Activated CD8-positive, alpha-beta memory T cell treated with anti-CD3 and anti-CD28 coated beads, Interleukin-2, amount 10 ng/mL, durations not matched to agents 7 days and 5 days (primary cell): ENCODE measurements around the gene GOLPH3L. TPM values are rescaled to one million over a fixed set of nuclear protein-coding genes. Genes with fewer than 3 reads are reported as not detected.
"Not testable (repeated sequence)": the region's sequence is repeated elsewhere in the genome, so short reads cannot be mapped to it uniquely, and the experiment has no call there.

Experiments used
- ATAC-seq: fragments of 150-1000 bp; cut with Tn5 transposase; one replicate; pipeline ENCODE4 v1.10.0; 2021; ENCODE audit warnings: moderate library complexity
- CTCF ChIA-PET: fragments of 350-600 bp; sonication (Branson Sonifier 250); formaldehyde crosslinking; loops from one replicate; lab custom pipeline; 2021; ENCODE audit warnings: antibody characterized with exemption; lab: Charles Lee
- DNase-seq: peaks from one replicate; pipeline ENCODE4 v3.0.0-alpha.2; 2020
- H3K27ac Mint-ChIP-seq: one replicate; pipeline ENCODE4 v1.8.0; 2021; ENCODE audit warnings: mild to moderate bottlenecking, mixed read lengths
- H3K27me3 Mint-ChIP-seq: one replicate; pipeline ENCODE4 v1.8.0; 2021; ENCODE audit warnings: mixed read lengths
- H3K36me3 Mint-ChIP-seq: one replicate; pipeline ENCODE4 v1.8.0; 2021; ENCODE audit warnings: mild to moderate bottlenecking, mixed read lengths
- H3K4me1 Mint-ChIP-seq: one replicate; pipeline ENCODE4 v1.8.0; 2021; ENCODE audit warnings: mixed read lengths
- H3K4me3 Mint-ChIP-seq: one replicate; pipeline ENCODE4 v1.8.0; 2021; ENCODE audit warnings: mild to moderate bottlenecking, moderate library complexity, mixed read lengths
- H3K9me3 Mint-ChIP-seq: one replicate; pipeline ENCODE4 v1.8.0; 2022; ENCODE audit warnings: low read depth, mixed read lengths
- total RNA-seq, 2 experiments: library from RNA; stranded (reverse); gene quantifications; one replicate each; pipeline ENCODE4 v1.2.3, GENCODE V29; 2021

GOLPH3L gene
- total RNA-seq, 2 experiments from 2014 or later = 20.7 to 22.6 TPM

DNA sequence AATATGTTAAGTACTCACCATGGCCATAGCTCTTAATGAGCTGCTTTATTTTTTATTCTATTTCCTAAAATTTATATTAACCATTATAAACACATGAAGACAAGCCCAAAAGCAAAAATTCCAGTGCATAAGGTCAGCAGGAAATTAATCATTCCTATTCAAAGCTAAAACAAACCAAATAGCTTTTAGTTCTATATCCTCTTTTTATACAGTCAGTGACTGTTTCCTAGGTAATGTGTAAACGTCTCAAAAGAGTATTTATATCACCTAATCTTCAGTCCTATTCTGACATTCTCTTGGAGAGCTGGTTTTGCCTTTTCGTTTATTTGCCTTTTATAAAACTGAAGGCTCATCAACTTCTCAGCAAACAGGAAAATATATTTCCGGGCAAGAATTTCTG, 4.2 kb downstream of the GOLPH3L start:
- H3K27me3 Mint-ChIP-seq = no peaks in the 10 kb centered on the region
- H3K27ac Mint-ChIP-seq = no peak overlapping the region
- CTCF ChIA-PET = interaction anchor here (0.7 to 2.0 kb wide), 3 partner anchors 9 to 25 kb away, joined by 3 to 5 read pairs (median 3); no protein-coding TSS in a partner anchor
- H3K9me3 Mint-ChIP-seq = no peaks in the 10 kb centered on the region
- DNase-seq (no peak), ATAC-seq (no peak)
- H3K4me1 Mint-ChIP-seq = peaks cover 24% of the 10 kb centered on the region
- no peak overlapping the region for H3K4me3 Mint-ChIP-seq
- peaks cover 25% of the 10 kb centered on the region for H3K36me3 Mint-ChIP-seq

DNA sequence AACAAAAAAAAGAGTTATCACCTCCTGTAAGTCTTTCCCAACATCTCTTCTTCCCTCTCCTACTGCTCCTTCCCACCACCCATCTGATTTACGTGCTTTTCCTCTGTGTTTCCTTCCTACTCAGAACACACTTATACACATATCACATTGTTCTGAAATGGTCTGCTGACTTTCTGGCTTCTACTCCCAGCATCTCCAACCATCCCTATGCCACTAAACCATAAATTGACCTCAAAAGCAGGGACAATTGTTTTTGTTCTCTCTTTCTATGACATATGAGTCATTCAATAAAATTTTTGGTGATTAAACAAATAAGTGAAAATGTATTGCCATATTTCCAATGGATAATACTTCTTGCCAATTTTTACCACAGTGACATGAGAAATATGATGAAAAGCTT, 8.2 kb downstream of the GOLPH3L start:
- Mint-ChIP-seq H3K27ac (no peak overlapping the region), H3K36me3 (peaks cover 18% of the 10 kb centered on the region), H3K27me3 (no peaks in the 10 kb centered on the region), H3K4me3 (no peak overlapping the region), H3K9me3 (no peaks in the 10 kb centered on the region), H3K4me1 (peaks cover 14% of the 10 kb centered on the region)
- ATAC-seq (no peak), DNase-seq (no peak)
- CTCF ChIA-PET = interaction anchor here (1.4 to 1.5 kb wide), 2 partner anchors 35 to 128 kb away, joined by 3 to 4 read pairs; no protein-coding TSS in a partner anchor

DNA sequence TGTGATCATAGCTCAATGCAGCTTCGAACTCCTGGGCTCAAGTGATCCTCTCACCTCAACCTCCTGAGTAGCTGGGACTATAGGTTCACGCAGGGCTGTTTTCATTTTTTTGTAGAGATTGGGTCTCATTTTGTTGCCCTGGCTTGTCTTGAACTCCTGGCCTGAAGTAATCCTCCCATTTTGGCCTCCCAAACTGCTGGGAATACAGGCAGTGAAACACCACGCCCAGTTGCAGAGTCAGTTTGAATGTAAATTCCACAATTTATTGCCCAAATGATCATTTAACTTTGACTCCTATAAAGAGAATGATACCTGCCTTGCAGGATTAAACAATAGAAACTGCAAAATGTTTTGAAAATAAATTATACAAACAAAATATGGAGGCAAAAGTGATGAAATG, 10.7 kb downstream of the GOLPH3L start:
- Mint-ChIP-seq H3K4me1 (peaks cover 16% of the 10 kb centered on the region), H3K4me3 (no peak overlapping the region), H3K27me3 (no peaks in the 10 kb centered on the region), H3K27ac (no peak overlapping the region), H3K36me3 (peaks cover 18% of the 10 kb centered on the region), H3K9me3 (no peaks in the 10 kb centered on the region)
- ATAC-seq = no peak
- CTCF ChIA-PET = no interaction called here
- DNase-seq = no peak

DNA sequence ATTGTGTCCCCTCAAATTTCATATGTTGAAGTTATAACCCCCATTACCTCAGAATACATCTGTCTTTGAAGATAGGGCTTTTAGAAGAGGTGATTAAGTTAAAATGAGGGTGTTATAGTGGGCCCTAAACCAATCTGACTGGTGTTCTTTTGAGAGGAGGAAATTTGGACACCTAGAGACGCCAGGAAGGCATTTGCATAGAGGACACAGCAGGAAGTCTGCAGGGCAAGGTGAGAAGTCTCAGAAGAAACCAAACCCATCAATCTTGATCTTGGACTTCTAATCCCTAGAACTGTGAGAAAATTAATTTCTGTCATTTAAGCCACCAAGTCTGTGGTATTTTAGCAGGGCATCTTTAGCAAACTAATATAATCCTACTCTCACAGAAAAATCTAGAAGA, 13.0 kb downstream of the GOLPH3L start:
- CTCF ChIA-PET = interaction anchor here (1.3 to 1.6 kb wide), 3 partner anchors 9 to 19 kb away, joined by 3 to 8 read pairs (median 4); partner anchors contain the start of gene GOLPH3L
- H3K4me1 Mint-ChIP-seq = peaks cover 18% of the 10 kb centered on the region
- H3K27ac Mint-ChIP-seq = peak overlapping the region; percentile 30
- H3K4me3 Mint-ChIP-seq = no peak overlapping the region
- DNase-seq (no peak), ATAC-seq (peak; percentile 39)
- H3K9me3 Mint-ChIP-seq = no peaks in the 10 kb centered on the region
- H3K36me3 Mint-ChIP-seq = peaks cover 16% of the 10 kb centered on the region
- H3K27me3 Mint-ChIP-seq = no peaks in the 10 kb centered on the region

DNA sequence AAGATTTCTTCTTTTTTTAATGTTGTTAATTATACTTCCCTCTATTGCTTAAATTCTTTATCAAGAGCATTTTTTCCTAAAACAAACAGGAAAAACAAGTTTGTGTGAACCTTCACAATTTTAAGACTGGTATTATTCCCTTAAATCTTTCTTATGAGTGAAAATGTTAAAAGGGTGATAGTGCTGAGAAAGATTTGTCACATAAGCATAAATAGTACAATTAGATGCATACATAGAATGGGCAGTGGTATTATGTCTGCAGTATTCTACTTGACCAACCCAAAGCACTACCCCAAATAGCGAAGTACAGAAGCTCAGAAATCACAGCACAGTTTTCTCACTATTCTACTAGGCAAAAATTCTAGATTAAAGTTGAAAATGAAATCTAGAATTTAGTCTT, 18.0 kb downstream of the GOLPH3L start:
- Mint-ChIP-seq H3K4me3 (no peak overlapping the region), H3K36me3 (peaks cover 16% of the 10 kb centered on the region), H3K9me3 (no peaks in the 10 kb centered on the region), H3K27ac (no peak overlapping the region), H3K4me1 (peaks cover 14% of the 10 kb centered on the region), H3K27me3 (no peaks in the 10 kb centered on the region)
- ATAC-seq (no peak), DNase-seq (no peak)
- CTCF ChIA-PET = no interaction called here

DNA sequence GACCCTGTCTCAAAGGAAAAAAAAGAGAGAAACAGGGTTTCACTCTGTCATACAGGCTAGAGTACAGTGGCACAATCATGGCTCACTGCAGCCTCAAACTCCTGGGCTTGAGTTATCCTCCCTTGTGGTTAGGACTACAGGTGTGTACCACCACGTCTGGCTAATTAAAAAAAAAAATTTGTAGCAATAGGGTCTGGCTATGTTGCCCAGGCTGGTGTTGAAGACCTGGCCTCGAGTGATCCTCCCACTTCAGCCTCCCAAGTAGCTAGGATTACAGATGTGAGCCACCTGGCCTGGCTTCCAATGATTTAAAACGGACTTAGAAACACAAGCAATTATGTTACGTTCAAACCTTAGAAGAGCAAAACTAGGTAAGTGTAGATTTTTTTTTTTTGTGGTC, 22.1 kb downstream of the GOLPH3L start:
- Mint-ChIP-seq H3K36me3 (peaks cover 5% of the 10 kb centered on the region), H3K27me3 (no peaks in the 10 kb centered on the region), H3K27ac (no peak overlapping the region), H3K4me1 (peaks cover 4% of the 10 kb centered on the region), H3K9me3 (no peaks in the 10 kb centered on the region), H3K4me3 (no peak overlapping the region)
- CTCF ChIA-PET = no interaction called here
- ATAC-seq = no peak
- DNase-seq = no peak

DNA sequence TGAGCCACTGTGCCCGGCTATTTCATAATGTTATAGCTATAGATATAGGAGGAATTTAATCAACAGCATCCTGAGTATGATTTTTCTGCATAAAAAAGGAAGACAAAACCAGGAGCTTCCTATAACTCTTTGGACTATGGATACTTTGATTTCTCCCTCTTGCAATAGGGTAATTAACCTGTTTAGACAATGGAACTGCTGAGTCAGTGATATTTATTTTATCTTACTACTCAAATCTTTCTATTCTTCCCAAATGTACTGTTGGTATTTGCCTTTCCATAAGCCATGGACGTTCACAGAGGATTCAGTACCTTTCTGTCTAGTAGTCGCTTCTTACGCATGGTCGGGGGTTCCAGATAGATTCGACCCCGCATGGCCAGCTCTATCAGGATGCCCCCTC, 33.6 kb downstream of the GOLPH3L start:
- Mint-ChIP-seq H3K27ac (no peak overlapping the region), H3K27me3 (no peaks in the 10 kb centered on the region), H3K4me1 (no peaks in the 10 kb centered on the region), H3K36me3 (peaks cover 29% of the 10 kb centered on the region), H3K4me3 (no peak overlapping the region), H3K9me3 (no peaks in the 10 kb centered on the region)
- no peak for ATAC-seq
- DNase-seq = no peak
- CTCF ChIA-PET = no interaction called here

DNA sequence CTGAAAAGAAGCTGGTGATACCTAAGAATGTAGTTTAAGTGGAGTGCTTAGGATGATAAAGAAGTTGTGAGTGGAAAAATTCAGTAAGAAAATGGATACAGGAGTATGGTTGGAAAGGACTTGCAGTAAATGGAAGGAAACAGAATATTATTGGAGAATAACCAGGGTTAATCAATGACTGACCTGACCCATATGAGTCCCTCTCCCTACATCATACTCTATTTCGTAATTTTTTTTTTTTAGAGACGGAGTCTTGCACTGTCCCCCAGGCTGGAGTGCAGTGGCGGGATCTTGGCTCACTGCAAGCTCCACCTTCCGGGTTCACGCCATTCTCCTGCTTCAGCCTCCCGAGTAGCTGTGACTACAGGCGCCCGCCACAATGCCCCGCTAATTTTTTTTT, 34.1 kb downstream of the GOLPH3L start:
- ATAC-seq (no peak), DNase-seq (no peak)
- CTCF ChIA-PET = no interaction called here
- Mint-ChIP-seq H3K9me3 (no peaks in the 10 kb centered on the region), H3K4me1 (no peaks in the 10 kb centered on the region), H3K27ac (no peak overlapping the region), H3K27me3 (no peaks in the 10 kb centered on the region), H3K36me3 (peaks cover 29% of the 10 kb centered on the region), H3K4me3 (no peak overlapping the region)

DNA sequence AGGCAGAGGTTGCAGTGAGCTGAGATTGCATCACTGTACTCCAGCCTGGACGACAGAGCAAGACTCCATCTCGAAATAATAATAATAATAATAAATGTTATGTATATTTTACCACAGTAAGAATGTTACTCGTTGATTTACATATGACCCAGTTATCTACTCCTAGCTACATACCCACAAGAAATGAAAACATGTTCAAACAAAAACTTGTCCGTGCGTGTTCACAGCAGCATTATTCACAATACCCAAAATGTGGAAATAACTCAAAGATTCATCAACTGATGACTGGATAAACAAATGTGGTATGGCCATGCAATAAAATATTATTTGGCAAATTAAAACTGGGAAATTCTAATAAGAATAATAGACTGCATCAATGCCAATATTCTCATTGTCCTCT, 35.8 kb downstream of the GOLPH3L start:
- DNase-seq = no peak
- Mint-ChIP-seq H3K27ac (no peak overlapping the region), H3K36me3 (peaks cover 28% of the 10 kb centered on the region), H3K4me1 (no peaks in the 10 kb centered on the region), H3K4me3 (no peak overlapping the region), H3K9me3 (no peaks in the 10 kb centered on the region), H3K27me3 (no peaks in the 10 kb centered on the region)
- CTCF ChIA-PET = no interaction called here
- ATAC-seq = no peak

DNA sequence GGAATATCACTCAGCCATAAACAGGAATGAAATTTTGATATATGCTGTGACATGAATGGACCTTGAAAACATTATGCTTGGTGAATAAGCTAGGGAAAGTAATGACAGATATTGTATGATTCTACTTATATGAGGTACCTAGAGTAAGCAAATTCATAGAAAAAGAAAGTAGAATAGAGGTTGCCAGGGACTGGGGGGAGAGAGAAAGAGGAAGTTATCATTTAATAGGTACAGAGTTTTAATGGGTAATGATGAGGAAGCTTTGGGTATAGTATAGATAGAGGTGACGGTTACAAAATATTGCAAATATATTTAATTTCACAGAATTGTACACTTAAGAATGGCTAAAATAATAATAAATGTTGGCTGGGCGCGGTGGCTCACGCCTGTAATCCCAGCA, 36.4 kb downstream of the GOLPH3L start:
- CTCF ChIA-PET = no interaction called here
- H3K27ac Mint-ChIP-seq = no peak overlapping the region
- no peak for ATAC-seq

DNA sequence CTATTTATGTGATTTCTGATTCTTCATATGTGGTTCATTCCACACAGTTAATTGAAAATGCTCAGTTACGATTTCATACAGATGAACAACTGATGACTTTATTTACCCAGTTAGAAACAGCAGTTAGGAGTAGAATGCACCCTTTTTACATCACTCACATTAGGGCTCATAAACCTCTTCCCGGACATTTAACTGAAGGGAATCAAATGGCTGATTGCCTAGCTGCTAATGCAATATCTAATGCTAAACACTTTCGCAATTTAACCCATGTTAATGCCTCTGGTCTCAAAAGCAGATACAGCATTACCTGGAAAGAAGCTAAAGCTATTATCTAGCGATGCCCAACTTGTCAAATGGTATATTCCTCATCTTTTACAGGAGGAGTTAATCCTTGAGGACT, 39.9 kb downstream of the GOLPH3L start:
- H3K36me3 Mint-ChIP-seq = peaks cover 21% of the 10 kb centered on the region
- ATAC-seq, H3K4me3 Mint-ChIP-seq, DNase-seq, H3K27ac Mint-ChIP-seq, H3K4me1 Mint-ChIP-seq, H3K9me3 Mint-ChIP-seq, H3K27me3 Mint-ChIP-seq, CTCF ChIA-PET: not testable (repeated sequence)

More for the DNA sequence above, 36.4 kb downstream of the GOLPH3L start:
- H3K27me3 Mint-ChIP-seq = no peaks in the 10 kb centered on the region
- H3K4me3 Mint-ChIP-seq = no peak overlapping the region
- peaks cover 28% of the 10 kb centered on the region for H3K36me3 Mint-ChIP-seq
- H3K9me3 Mint-ChIP-seq = no peaks in the 10 kb centered on the region
- H3K4me1 Mint-ChIP-seq = no peaks in the 10 kb centered on the region
- no peak for DNase-seq

DNA sequence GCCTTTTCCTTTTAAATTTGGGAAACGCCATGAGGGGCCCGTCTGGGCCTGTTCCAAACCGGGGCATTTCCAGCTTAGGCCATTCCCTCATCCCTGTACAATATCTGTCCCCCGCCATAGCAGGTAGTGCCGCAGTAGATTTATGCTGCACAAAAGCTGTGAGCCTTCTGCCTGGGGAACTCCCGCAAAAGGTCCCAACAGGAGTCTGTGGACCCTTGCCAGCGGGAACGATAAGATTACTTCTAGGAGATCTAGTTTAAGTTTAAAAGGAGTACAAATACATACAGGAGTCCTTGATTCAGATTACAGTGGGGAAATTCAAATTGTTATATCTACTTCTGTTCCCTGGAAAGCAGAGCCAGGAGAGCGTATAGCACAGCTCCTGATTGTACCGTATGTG, 42.3 kb downstream of the GOLPH3L start:
- H3K27ac Mint-ChIP-seq, H3K9me3 Mint-ChIP-seq, DNase-seq, H3K4me3 Mint-ChIP-seq, H3K27me3 Mint-ChIP-seq, ATAC-seq, H3K4me1 Mint-ChIP-seq, CTCF ChIA-PET: not testable (repeated sequence)
- peaks cover 11% of the 10 kb centered on the region for H3K36me3 Mint-ChIP-seq

DNA sequence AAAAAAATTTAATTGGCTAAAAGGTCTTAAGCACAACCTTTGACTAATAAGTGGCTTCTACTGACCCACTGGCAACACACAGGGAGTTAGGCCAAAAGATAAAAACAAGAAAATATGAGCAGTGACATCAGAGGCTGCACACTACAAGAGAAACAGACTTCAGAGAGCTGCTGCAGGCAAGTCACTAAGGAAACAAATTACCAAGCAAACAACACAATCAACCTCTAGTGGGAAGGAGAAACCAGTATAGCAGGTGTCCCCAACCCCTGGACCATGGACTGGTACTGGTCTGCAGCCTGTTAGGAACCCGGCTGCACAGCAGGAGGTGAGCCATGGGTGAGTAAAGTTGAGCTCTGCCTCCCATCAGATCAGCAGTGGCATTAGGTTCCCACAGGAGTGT, 46.8 kb downstream of the GOLPH3L start:
- Mint-ChIP-seq H3K4me1 (peaks cover 5% of the 10 kb centered on the region), H3K36me3 (peaks cover 16% of the 10 kb centered on the region), H3K27me3 (no peaks in the 10 kb centered on the region), H3K27ac (no peak overlapping the region), H3K9me3 (no peaks in the 10 kb centered on the region), H3K4me3 (no peak overlapping the region)
- CTCF ChIA-PET = interaction anchor here (1.2 to 1.6 kb wide), 2 partner anchors 12 to 21 kb away, joined by 3 read pairs; partner anchors contain the start of gene ENSA
- no peak for ATAC-seq
- no peak for DNase-seq

DNA sequence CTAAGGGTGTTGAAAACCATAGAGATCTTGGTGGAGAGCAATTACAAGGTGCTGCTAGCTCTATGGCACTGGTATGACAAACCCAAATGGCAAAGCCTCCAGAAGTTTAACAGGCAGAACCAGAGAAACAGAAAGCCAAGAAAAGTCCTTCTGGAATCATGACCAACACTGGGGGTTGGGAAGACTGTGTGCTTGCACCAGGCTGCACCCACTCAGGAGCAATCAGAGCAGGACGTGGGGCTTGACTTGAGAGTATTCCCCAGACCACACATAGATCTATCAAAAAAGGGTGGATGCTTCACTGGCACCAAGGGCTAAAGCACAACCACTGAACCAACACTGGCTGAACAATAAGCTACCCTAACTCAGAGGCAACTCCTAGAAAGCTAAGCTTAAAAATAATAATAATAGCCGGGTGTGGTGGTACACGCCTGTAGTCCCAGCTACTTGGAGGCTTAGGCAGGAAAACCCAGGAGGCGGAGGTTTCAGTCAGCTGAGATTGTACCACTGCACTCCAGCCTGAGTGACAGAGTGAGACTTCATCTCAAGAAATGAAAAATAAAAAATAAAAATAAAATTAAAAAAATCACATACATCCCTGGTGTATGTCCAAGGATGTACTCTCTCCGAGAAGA, 47.4 kb downstream of the GOLPH3L start:
- CTCF ChIA-PET = interaction anchor here (0.7 to 1.6 kb wide), 4 partner anchors 12 to 89 kb away, joined by 3 to 4 read pairs (median 3); partner anchors contain the start of gene ENSA
- ATAC-seq (no peak), DNase-seq (no peak)
- no peaks in the 10 kb centered on the region for H3K27me3 Mint-ChIP-seq
- peaks cover 16% of the 10 kb centered on the region for H3K36me3 Mint-ChIP-seq
- H3K4me1 Mint-ChIP-seq = peaks cover 5% of the 10 kb centered on the region
- H3K4me3 Mint-ChIP-seq = no peak overlapping the region
- H3K9me3 Mint-ChIP-seq = no peaks in the 10 kb centered on the region
- H3K27ac Mint-ChIP-seq = no peak overlapping the region
